Brain microvascular endothelial cell (primary cell): ENCODE results near the gene ACSBG1.

ENCODE experiments used
- DNase-seq: peaks from one replicate; pipeline ENCODE4 v3.0.0-alpha.2; 2020
- H3K27ac ChIP-seq: fragments of 250-450 bp; sonication (Bioruptor Pico); 2 replicates; pipeline ENCODE4 v1.5.1; 2020; ENCODE audit warnings: mild to moderate bottlenecking, moderate library complexity
- H3K27me3 ChIP-seq: fragments of 250-450 bp; sonication (Bioruptor Pico); replicated peaks from 2 replicates; pipeline ENCODE4 v1.5.1; 2020; ENCODE audit warnings: mild to moderate bottlenecking
- H3K36me3 ChIP-seq: fragments of 250-450 bp; sonication (Bioruptor Pico); replicated peaks from 2 replicates; pipeline ENCODE4 v1.5.1; 2020; ENCODE audit warnings: mild to moderate bottlenecking
- H3K4me3 ChIP-seq: 2 replicates; pipeline ENCODE4 v1.5.1; 2011; ENCODE audit warnings: low read depth, mild to moderate bottlenecking, control low read depth, low read length, moderate library complexity
- in situ Hi-C: cut with HindIII; loops from 2 replicates; pipeline ENCODE4 v1.10.0; 2017; ENCODE audit warnings: low sequenced_read_pairs, low pct_ligation_motif_present
- TF ChIP-seq, protein P1 (sequence below): IDR thresholded peaks from 2 replicates; pipeline ENCODE4 v1.5.1; 2011; ENCODE audit warnings: low read depth, mild to moderate bottlenecking, moderate library complexity, low read length, control low read depth, inconsistent platforms; ENCODE audit errors: missing control alignments

Gene ACSBG1

DNA sequence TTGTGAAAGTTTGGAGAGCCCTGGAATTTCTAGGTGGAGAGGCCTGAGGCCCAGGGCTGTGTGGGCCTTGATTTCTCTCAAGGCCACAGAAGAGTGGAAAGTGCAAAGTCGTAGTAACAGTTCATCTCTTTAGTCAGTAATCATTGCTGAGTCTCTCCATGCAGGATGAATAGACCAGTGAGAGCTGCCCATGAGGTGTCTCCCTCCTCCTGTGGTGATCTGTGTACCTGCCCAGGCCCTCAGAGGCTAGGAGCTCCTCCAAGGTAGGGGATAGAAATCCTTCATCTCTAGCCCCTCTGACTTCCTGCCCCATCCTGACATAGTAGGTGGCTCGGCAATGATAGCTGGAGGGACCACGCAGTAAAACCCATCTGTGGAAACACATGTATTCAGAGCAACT is 92.0 kb downstream of the ACSBG1 start:
- in situ Hi-C loops = no loop called here
- no peaks in the 10 kb centered on the region for H3K36me3 ChIP-seq
- H3K27ac ChIP-seq = no peak overlapping the region
- H3K4me3 ChIP-seq = no peak overlapping the region
- TF ChIP-seq, protein P1, sequence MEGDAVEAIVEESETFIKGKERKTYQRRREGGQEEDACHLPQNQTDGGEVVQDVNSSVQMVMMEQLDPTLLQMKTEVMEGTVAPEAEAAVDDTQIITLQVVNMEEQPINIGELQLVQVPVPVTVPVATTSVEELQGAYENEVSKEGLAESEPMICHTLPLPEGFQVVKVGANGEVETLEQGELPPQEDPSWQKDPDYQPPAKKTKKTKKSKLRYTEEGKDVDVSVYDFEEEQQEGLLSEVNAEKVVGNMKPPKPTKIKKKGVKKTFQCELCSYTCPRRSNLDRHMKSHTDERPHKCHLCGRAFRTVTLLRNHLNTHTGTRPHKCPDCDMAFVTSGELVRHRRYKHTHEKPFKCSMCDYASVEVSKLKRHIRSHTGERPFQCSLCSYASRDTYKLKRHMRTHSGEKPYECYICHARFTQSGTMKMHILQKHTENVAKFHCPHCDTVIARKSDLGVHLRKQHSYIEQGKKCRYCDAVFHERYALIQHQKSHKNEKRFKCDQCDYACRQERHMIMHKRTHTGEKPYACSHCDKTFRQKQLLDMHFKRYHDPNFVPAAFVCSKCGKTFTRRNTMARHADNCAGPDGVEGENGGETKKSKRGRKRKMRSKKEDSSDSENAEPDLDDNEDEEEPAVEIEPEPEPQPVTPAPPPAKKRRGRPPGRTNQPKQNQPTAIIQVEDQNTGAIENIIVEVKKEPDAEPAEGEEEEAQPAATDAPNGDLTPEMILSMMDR = no peak
- no peak for DNase-seq
- H3K27me3 ChIP-seq = no peaks in the 10 kb centered on the region

DNA sequence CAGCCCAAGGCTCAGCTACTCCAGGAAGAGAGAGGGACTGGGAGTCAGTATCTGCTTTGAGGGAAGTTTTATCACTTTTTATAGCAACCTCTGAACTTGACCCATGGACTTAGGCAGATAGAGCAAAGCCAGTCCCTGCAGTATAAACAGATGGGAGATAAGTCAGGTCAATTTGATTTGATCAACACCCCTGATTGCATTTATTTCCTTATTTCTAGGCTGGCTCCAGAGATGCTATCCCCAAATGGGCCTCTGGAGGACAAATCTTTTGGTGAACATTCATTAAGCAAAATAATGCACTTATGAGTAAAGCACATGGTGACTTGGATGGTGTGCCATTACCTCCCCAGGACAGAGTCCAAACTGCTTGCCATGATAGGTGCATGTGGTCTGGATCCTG is 94.1 kb downstream of the ACSBG1 start:
- no peak overlapping the region for H3K4me3 ChIP-seq
- TF ChIP-seq, protein P1 = no peak
- H3K27me3 ChIP-seq = no peaks in the 10 kb centered on the region
- no peak for DNase-seq
- H3K27ac ChIP-seq = no peak overlapping the region
- in situ Hi-C loops = no loop called here
- H3K36me3 ChIP-seq = no peaks in the 10 kb centered on the region

DNA sequence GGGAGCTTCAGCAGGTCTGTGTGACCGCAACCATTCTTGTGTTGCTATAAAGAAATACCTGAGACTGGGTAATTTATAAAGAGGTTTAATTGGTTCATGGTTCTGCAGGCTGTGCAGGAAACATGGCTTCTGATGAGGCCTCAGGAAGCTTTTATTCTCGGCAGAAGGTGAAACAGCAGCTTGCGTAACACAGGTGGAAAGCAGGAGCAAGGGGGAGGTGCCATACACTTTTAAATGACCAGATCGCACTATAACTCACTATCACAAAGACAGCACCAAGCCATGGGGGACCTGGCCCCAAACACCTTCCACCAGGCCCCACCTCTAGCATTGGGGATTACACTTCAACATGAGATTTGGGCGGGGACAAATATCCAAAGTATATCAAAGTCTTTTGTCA is 94.8 kb downstream of the ACSBG1 start:
- no peak overlapping the region for H3K27ac ChIP-seq
- no peaks in the 10 kb centered on the region for H3K27me3 ChIP-seq
- H3K4me3 ChIP-seq = no peak overlapping the region
- TF ChIP-seq, protein P1 = no peak
- no peaks in the 10 kb centered on the region for H3K36me3 ChIP-seq
- in situ Hi-C loops = no loop called here
- no peak for DNase-seq

DNA sequence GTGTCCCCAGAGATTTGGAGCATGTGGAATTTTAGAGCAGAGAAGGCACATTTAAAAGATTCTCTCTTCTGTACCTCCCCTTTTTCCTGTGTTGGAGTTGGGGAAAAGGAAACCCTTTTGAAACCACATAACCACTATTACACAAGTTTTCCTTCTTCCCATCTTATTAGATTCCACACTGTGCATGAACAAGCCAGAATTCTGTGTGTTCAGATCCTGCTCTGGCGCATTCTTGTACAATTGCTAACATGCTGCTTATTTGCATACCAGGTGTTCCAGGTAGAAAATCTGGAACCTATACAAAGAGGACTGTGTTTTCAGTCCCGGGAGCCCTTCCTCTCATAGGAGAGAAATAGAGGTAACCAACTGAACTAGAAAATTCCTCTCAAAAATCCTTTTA is 100.6 kb downstream of the ACSBG1 start:
- TF ChIP-seq, protein P1 = no peak
- in situ Hi-C loops = no loop called here
- Histone ChIP-seq H3K36me3 (no peaks in the 10 kb centered on the region), H3K4me3 (no peak overlapping the region), H3K27ac (no peak overlapping the region), H3K27me3 (no peaks in the 10 kb centered on the region)
- no peak for DNase-seq

DNA sequence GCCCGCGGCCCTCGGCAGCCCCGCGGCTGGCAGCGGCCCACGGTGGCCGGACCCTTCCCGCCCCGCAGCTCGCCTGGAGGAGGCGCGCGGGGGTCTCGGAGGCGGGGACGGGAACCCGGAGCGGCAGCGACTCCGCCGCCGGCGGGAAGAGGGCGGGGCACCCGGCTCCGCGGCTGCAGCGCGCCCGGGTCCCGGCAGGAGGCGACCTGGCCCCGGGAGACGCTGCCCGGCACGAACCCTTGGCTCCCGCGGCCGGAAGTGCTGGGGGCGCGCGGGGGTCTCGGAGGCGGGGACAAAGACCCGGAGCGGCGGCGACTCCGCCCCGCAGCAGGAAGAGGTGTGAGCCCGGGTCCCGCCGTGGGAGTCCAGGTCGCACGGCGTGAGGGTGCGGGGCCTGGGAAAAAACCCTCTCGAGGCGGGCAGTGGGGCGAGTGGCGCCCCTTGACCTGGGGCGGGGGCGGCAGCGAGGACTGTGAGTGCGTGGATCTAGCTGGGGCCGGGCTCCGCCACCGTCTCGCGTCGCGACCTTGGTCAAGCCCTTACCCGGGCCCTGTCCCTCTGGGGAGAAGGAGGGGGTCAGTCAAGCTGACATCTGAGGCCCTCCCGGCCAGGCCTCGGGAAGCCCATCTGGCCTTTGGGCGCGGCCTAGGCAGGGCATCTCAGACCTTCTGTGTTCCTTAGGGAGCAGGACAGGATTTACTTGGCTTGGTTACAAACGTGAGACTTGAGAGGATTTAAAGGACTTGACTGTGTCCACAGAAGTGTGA is 102.9 kb downstream of the ACSBG1 start, which contains the start of gene CIB2:
TSS of gene CIB2 (minus strand) at position 151 of the 767 bp plus-strand sequence. CDS start 230 bp downstream, outside the sequence.
- Histone ChIP-seq H3K27ac (no peak within 1 kb of the TSS), H3K4me3 (peak within 1 kb of the TSS; percentile 68), H3K27me3 (no peaks in the 10 kb centered on the region), H3K36me3 (no peaks in the 10 kb centered on the region)
- in situ Hi-C loops = no loop called here
- DNase-seq = peak; percentile 13
- TF ChIP-seq, protein P1 = peak; percentile 34
